Activated CD8-positive, alpha-beta memory T cell treated with anti-CD3 and anti-CD28 coated beads, Interleukin-2, amount 50 U/mL, for 1 hour (primary cell): ENCODE measurements around the gene PCDHB10.
"Not testable (repeated sequence)": the region's sequence is repeated elsewhere in the genome, so short reads cannot be mapped to it uniquely, and the experiment has no call there.

Experiments
- DNase-seq: peaks from one replicate; pipeline ENCODE4 v3.0.0-alpha.2; 2020; ENCODE audit errors: extremely low read depth

PCDHB10 gene

DNA sequence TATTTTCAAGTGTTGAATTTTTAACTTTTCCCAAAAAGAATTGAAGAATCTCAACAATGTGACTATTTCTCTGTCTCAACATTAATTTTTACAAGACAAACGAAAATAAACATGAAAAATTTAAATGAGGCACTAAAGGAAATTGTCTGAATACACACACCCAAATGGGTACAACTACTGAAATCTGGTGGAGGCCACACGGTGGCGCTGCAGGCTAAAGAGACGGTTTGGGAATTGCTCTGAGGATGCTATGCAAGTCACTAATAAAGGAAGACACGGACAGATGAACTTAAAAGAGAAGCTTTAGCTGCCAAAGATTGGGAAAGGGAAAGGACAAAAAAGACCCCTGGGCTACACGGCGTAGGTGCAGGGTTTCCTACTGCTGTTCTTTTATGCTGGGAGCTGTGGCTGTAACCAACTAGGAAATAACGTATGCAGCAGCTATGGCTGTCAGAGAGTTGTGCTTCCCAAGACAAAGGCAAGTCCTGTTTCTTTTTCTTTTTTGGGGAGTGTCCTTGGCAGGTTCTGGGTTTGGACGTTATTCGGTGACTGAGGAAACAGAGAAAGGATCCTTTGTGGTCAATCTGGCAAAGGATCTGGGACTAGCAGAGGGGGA, at the start of gene PCDHB10:
Gene PCDHB10 (plus strand): TSS at position 244 of the 616 bp plus-strand sequence. CDS start 200 bp downstream, at position 444.
- DNase-seq, result no peak

- no peak for DNase-seq
Measured at GRCh38 chr5:141149812-141150211, 42.3 kb upstream of the PCDHB10 start, which contains the start of gene PCDHB6. Gene PCDHB6, plus strand, starts transcription at chr5:141150057. Its CDS starts 201 bp downstream, at chr5:141150258.

DNA sequence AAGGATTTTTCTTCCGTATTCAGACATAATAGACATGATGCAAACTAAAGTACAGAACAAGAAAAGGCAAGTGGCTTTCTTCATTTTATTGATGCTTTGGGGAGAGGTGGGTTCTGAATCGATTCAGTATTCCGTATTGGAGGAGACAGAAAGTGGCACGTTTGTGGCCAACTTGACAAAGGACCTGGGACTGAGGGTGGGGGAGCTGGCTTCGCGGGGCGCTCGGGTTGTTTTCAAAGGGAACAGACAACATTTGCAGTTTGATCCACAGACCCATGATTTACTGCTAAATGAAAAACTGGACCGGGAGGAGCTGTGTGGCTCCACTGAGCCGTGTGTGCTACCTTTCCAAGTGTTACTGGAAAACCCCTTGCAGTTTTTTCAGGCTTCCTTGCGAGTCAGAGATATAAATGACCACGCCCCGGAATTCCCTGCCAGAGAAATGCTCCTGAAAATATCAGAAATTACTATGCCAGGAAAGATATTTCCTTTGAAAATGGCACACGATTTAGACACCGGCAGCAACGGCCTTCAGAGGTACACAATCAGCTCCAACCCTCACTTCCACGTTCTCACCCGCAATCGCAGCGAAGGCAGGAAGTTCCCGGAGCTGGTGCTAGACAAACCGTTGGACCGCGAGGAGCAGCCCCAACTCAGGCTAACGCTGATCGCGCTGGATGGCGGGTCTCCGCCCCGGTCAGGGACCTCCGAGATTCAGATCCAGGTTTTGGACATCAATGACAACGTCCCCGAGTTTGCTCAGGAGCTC, 41.7 kb upstream of the PCDHB10 start:
- no peak for DNase-seq

GRCh38 chr5:141150993-141151325, 41.2 kb upstream of the PCDHB10 start:
- no peak for DNase-seq

DNA sequence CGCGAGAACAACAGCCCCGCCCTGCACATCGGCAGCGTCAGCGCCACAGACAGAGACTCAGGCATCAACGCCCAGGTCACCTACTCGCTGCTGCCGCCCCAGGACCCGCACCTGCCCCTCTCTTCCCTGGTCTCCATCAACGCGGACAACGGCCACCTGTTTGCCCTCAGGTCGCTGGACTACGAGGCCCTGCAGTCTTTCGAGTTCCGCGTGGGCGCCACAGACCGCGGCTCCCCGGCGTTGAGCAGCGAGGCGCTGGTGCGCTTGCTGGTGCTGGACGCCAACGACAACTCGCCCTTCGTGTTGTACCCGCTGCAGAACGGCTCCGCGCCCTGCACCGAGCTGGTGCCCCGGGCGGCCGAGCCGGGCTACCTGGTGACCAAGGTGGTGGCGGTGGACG, 40.5 kb upstream of the PCDHB10 start:
- DNase-seq, result not testable (repeated sequence)

DNA sequence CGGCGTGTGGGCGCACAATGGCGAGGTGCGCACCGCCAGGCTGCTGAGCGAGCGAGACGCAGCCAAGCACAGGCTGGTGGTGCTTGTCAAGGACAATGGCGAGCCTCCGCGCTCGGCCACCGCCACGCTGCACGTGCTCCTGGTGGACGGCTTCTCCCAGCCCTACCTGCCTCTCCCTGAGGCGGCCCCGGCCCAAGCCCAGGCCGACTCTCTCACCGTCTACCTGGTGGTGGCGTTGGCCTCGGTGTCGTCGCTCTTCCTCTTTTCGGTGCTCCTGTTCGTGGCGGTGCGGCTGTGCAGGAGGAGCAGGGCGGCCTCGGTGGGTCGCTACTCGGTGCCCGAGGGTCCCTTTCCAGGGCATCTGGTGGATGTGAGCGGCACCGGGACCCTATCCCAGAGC, 40.1 kb upstream of the PCDHB10 start:
- not testable (repeated sequence) for DNase-seq

- no peak for DNase-seq
Measured at GRCh38 chr5:141155540-141156374, 36.4 kb upstream of the PCDHB10 start.

DNA sequence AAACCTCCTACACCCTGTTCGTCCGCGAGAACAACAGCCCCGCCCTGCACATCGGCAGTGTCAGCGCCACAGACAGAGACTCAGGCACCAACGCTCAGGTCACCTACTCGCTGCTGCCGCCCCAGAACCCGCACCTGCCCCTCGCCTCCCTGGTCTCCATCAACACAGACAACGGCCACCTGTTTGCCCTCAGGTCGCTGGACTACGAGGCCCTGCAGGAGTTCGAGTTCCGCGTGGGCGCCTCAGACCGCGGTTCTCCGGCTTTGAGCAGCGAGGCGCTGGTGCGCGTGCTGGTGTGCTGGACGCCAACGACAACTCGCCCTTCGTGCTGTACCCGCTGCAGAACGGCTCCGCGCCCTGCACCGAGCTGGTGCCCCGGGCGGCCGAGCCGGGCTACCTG, 34.8 kb upstream of the PCDHB10 start:
- DNase-seq, result not testable (repeated sequence)

GRCh38 chr5:141157901-141158300, 34.3 kb upstream of the PCDHB10 start:
- not testable (repeated sequence) for DNase-seq

DNA sequence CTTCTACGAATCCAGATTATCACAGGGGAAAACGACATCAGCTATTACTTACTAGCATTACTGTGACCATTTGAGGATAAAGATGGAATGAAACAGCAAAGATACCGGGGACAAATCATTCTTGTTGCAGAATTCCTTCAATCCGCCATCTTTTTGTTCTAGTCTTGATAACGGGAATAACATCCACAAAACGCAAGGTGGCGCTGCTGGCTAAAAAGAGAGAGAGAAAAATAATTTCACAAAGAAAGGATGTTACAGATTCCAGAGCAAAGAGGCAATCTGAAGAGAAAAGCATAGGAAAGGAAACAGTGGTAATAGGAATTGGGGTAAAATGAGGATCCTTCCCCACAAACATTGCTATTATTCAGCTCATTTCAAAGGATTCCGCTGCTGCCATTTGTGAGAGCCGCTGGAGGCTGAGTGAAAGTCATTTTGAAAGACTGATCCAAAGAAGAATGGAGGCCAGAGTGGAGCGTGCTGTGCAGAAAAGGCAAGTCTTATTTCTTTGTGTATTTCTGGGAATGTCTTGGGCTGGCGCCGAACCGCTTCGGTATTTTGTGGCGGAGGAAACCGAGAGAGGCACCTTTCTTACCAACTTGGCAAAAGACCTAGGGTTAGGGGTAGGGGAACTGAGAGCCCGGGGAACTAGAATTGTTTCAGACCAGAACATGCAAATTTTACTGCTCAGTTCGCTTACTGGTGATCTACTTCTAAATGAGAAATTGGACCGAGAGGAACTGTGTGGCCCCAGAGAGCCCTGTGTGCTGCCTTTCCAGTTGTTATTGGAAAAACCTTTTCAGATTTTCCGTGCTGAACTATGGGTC, 19.6 kb upstream of the PCDHB10 start, which contains the start of gene PCDHB7:
Gene PCDHB7 (plus strand): TSS at position 264 of the 824 bp plus-strand sequence. CDS start 192 bp downstream, at position 456.
- no peak for DNase-seq

GRCh38 chr5:141174291-141175104, 17.7 kb upstream of the PCDHB10 start:
- not testable (repeated sequence) for DNase-seq

DNA sequence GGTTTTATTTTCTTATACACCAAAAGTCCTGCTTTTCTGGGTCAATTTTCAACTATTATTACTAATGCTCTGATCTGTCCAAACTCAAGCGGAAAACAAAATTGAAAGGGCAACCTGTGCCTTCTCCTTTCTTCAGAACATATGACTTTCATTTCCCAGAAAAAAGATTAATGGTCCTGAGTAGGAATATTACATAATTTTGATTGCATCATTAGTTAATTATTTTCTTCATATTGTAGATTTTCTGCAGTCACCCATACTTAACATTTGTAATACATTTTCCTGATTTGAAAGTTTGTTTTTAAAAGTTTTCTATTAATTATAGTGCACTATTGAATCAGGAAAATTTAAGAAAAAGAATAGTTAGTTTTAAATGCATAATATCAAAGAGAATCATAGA, 16.2 kb upstream of the PCDHB10 start:
- no peak for DNase-seq

GRCh38 chr5:141177577-141178191, 14.5 kb upstream of the PCDHB10 start, which contains the start of gene PCDHB8:
Gene PCDHB8, plus strand, starts transcription at chr5:141177790. Its CDS starts 245 bp downstream, at chr5:141178035.
- not testable (repeated sequence) for DNase-seq

- not testable (repeated sequence) for DNase-seq
Measured at GRCh38 chr5:141179371-141179770, 12.8 kb upstream of the PCDHB10 start.

GRCh38 chr5:141179876-141180275, 12.3 kb upstream of the PCDHB10 start:
- not testable (repeated sequence) for DNase-seq

DNA sequence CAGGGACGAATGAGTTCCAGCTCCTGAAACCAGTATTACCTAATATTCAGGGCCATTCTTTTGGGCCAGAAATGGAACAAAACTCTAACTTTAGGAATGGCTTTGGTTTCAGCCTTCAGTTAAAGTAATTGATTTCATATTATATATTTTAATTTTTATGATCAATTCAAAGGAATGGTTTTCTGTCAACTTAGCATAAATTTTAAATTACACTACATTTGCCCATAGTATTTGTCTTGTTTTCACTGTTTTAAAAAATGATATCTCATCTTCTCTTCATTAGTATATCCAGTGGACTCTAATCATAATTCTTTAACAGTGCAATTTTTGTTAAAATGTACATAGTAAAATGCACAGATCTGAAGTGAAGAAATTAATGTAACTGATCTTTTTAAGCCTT, 11.8 kb upstream of the PCDHB10 start:
- no peak for DNase-seq

DNA sequence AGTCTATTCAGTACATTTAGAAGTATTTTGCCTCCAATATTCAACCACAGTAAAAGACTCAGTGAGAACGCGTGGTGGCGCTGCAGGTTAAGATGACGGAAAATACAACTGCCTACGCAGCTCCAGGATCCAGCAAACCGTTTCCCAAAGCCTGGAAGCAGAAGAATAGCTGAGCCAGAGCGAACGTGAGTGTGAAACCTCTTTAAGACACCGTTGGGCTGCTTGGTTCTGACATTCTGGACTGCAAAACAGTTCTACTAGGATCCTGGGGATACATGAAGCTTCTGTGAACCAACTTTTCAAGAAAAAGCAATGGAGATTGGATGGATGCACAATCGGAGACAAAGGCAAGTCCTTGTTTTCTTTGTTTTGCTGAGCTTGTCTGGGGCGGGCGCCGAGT, 9.9 kb upstream of the PCDHB10 start, which contains the start of gene PCDHB16:
Gene PCDHB16 (plus strand): TSS at position 140 of the 400 bp plus-strand sequence. CDS start 173 bp downstream, at position 313.
- no peak for DNase-seq

DNA sequence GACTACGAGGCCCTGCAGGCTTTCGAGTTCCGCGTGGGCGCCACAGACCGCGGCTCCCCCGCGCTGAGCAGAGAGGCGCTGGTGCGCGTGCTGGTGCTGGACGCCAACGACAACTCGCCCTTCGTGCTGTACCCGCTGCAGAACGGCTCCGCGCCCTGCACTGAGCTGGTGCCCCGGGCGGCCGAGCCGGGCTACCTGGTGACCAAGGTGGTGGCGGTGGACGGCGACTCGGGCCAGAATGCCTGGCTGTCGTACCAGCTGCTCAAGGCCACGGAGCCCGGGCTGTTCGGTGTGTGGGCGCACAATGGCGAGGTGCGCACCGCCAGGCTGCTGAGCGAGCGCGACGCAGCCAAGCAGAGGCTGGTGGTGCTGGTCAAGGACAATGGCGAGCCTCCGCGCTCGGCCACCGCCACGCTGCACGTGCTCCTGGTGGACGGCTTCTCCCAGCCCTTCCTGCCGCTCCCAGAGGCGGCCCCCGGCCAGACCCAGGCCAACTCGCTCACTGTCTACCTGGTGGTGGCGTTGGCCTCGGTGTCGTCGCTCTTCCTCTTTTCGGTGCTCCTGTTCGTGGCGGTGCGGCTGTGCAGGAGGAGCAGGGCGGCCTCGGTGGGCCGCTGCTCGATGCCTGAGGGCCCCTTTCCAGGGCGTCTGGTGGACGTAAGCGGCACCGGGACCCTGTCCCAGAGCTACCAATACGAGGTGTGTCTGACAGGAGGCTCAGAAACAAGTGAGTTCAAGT, 7.9 kb upstream of the PCDHB10 start:
- not testable (repeated sequence) for DNase-seq
